Measurements from ENCODE around the gene LRRC8B. TPM values are rescaled to one million over a fixed set of nuclear protein-coding genes. Genes with fewer than 3 reads are reported as not detected.
"Not testable (repeated sequence)": the region's sequence is repeated elsewhere in the genome, so short reads cannot be mapped to it uniquely, and the experiment has no call there.

LRRC8B gene
- total RNA-seq, 1 experiment from 2014 or later = 5.7 TPM

DNA sequence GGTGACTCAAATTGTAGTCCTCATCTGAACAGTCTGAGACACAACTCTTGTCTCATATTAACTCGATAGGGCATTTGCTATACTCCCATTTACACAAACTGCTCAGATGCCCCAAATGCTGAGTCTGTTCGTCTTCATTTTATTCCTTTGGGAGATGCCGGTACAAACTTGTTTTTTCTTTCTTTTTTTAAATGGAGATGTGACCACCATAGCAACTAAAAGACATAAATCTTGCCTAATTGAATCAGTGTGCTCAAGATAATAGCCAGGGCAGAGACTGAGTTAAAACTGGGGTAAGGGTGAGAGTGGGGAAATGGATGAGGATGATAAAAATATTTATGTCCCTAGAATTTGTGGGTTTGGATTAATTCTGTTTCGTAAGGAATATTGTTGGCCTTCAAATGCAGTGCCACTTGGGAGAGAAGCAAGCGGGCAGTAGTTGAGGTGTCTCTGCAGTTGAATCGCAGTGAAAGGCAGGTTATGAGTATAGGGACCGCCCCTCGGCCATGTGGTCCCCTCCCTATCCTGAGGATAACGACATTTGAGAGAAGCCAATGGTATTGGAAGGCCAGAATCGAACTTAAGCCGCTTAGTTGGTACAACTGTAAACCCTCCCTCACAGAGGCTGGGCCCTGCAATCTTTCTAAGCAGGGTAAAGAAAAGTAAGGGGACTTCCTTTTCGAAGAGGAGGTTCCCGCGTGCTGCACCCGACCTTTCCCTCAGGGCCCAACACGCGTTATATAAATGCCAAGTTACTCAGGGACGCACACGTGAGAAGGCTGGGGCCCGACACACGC lies 859 bp upstream of the LRRC8B start:
- no peak for DNase-seq (ENCODE audit: low read depth)

DNA sequence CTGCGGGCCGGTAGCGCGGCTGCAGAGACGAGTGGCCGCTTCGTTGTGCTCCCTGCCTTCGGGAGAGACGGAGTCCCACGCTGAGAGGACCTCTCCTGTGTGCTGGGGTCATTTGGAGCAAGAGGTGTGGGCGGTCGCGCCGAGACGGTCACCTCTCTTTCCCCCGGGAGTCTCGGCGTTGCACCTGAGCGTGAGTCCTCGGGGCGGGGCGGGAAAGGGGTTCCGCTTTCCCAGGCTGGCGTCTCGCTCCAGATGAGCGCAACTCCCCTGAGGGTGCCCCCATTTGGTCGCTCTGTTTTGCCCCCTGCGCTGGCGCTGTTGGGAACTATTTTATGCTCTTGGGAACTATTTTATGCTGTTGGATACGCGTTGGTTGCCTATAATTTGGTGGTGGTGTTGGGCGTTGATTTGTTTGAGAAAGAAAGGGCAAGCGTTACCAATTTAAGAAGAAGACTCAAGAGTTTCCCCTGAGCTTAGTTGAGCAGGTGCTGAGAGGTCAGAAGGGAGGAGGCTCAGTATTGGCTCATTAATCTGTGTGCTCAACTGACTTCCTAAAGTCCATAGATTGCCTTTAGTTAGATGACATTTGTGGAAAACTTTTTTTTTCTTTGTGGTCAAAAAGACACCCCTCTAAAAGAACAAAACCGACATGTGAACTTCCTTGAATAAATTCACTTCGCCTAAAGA lies 683 bp downstream of the LRRC8B start:
- no peak for DNase-seq (ENCODE audit: low read depth)

DNA sequence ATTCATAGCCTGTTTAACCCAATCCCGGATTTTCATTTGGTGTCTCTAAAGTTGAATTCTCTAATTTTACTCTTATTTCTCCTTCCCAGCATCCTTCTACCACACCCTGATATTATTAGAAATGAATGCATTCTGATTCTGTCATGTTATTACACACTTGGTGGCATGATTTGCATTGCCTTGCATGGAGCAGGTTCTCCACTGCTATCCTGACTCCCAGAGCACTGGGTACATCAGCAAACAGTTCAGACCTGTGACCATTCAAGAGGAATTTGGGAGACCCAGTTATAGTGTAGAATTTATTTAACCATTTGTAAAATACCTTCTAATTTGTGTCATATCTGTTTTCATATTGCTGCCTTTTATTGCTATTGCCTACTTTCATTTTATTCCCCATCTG lies 2.6 kb downstream of the LRRC8B start:
- DNase-seq (ENCODE audit: low read depth) = no peak

DNA sequence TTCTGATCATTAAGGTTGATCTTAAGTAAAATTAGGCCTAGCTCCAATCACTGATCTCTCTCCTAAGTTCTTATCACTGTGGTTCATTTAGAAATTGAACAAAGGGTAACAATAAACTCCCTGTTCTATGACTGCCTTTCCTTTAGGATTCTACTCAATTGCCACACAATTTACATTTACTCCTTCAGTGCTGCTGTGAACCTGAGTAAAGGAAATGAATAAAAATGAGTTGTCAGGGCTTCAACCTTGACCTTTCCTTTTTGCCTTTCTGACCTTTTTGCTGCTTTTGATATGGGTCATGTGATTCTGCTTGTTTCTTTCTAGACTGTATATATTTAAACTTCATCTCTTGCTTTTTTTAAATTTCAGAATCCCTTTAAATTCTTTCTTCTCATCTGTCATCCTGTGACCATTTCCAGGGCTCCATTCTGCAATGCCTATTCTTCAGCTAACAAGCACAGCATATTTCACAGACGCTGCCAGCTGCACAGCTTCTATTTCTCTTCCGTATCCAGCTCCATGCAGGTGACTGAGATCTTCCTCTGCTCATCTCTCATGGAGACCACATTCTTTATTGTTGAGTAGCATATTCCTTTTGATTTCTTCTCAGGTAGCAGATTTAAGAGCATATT lies 3.2 kb downstream of the LRRC8B start:
- DNase-seq (ENCODE audit: low read depth) = no peak

DNA sequence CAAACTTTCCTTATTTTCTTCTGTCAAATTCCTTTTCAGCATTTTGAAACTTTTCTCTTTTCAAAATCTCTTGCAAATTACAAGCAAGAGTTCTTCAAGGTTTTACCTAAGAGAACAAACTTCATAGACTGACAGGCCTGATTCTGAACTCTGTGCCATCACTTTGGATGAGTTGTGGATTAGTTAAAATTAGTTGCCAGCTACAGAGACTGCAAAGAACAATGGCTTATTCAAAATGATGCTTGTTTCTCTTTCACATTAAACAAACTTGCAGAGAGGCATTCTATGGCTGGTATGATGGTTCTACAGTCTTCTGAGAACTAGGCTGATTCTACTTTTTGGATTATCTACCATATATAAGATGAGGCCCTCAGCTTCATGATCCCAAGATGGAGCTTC lies 3.8 kb downstream of the LRRC8B start:
- no peak for DNase-seq (ENCODE audit: low read depth)

DNA sequence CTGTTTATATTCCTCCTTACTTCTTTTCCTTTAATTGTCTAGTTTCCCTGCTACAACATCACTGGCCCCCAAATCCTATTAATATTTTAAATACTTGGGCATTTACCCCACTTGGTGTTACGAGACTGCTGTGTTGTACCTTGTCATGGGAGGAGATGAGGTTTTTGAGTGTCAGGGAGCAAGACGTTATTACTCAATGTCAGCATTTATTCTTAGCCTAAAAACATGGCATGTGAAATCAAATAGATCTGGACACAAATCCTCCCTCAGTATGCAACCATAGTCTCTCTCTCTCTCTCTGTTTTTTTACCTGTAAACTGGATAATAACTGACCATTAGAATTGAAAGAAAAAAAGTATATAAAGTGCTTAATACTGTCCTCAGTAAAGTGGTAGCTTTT lies 4.6 kb downstream of the LRRC8B start:
- DNase-seq (ENCODE audit: low read depth) = no peak

DNA sequence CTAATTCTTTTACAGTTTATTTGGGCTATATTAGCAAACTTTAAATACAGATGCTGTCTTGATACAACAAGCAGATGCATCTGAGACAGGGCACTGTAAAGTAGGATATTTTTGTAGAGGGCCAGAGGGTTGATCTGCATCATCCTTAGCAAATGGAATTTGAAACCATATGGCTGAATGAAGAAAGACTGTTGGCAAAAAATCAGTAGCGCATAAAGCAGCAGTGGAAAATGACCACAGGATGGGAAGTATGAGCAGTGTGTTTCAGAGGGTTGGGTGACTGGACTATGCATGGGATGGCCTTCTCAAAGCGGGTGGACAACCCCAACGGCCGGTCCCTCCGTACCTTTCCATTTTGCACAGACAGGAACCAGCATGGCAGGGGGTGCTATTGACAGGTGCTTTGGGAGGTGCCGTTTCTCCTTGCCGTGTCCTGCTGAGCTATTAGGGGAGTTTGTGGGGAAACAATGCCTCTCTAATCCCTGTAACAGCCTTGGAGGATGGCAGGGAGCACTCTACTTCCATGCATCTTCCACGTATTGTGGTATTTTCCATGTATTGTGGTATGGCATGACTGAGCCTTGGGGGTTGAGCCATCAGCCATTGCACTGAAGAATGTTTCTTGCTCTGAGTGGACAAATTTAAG lies 5.9 kb downstream of the LRRC8B start:
- DNase-seq (ENCODE audit: low read depth) = no peak

DNA sequence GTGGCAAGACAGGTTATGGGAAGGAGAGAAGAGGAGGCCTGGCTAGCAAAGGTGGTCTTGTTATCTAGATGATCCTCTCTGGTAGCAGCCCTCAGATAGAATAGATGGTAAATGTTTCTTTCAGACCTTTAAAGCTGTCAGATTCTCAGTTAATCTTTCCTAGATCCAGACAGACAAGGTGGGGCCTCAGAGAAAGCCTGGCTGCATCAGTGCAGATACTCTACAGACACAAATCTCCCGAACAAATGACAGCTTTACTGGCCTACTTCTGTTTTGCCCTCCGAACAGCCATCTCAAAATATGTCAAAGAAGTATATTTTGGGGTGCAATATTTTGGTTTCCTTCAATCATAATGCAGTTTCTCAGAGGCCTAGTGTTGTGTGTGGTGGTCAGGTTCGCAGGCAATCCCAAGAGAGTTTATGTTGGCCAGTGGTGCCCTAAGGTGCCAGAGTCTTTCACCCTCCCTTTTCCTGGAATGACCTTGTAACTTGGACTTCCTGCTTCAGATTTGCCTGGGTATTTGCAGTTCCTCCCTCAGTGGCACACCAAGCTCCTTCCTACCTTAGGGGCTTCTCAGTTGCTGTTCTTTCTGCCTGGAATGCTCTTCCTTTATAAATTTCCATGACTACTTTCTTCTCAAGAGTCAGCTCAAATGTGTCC lies 7.0 kb downstream of the LRRC8B start:
- no peak for DNase-seq (ENCODE audit: low read depth)

DNA sequence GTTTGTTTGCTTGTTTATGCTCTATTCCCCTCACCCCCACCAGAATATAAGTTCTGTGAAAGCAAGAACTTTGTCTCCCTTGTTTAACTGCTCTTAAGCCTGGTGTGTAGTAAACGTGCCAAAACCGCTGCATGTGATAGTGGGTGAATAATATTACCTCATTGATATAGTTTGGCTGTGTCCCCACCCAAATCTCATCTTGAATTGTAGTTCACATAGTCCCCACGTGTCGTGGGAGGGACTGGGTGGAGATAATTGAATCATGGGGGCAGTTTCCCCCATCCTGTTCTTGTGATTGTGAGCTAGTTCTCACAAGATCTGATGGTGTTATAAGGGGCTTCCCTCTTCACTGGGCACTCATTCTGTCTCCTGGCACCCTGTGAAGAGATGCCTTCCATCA lies 7.6 kb downstream of the LRRC8B start:
- DNase-seq (ENCODE audit: low read depth) = no peak

DNA sequence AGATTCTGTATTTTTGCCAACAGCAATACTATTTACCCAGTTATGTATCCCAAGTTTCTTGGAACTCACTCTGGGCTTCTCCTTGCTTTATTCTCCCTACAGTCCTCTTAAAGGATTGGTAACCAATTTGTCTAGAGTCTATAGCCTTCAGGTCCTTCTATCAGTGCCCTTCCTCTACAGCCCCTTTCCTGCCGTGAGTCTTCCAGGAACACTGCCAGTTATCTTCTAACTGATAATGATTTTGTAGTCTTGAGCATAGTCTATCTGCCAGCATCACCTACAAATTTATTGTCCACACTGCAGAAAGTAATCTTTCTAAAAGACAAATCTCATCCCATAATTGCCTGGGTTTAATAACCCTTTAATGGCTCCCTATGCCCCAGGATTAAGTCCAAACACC lies 8.2 kb downstream of the LRRC8B start:
- no peak for DNase-seq (ENCODE audit: low read depth)

DNA sequence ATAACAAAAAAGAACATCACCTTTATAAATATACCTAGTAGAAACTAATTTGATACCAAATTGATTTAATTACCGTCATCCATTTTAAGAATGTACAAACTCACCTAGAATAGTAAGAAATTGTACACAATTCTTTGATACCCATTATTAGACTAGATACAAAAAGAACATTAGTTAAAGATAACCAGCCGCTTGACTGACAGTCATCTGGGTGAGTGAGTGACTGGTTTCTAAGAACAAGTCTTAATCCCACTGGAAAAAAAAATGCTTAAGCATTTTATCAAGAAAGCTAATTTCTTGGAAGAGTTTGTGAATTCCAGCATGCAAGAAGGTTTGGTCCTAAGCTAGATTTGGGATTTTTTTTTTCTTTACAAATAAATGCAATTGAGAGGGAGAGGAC lies 10.9 kb downstream of the LRRC8B start:
- no peak for DNase-seq (ENCODE audit: low read depth)

DNA sequence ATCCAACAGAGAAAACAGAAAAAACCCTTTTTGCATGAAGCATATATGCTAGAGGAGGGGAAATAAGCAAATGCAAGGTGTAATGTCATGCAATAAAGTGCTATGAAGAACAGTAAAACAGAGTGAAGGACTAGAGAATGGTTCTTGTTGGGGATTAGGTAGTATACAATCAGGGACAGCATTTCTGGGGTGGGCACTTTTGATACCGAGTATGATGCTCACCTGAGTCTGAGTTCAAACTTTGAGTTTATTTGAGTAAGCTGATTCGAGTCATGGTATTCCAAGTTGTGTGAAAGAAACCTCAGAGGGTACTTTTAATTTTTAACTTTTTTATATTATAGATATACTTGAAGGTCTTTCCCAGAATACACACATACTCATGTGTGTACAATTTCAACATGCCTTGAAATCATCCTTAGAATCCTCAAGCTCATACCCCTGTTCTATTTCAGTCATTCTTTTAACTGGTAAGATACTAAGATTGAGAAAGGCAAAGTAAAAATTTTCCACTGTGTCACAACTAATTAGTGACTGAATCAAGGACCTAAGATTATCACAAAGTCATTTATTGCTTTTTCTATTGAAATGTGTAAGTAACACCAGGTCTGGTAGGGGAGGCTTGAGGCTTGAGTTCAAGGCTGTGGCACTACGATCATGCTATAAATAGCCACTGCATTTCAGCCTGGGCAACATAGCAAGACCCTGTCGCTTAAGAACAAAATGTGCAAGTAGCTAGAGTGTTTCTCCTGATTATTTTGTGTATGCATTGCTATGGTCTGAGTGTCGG lies 12.1 kb downstream of the LRRC8B start:
- no peak for DNase-seq (ENCODE audit: low read depth)

DNA sequence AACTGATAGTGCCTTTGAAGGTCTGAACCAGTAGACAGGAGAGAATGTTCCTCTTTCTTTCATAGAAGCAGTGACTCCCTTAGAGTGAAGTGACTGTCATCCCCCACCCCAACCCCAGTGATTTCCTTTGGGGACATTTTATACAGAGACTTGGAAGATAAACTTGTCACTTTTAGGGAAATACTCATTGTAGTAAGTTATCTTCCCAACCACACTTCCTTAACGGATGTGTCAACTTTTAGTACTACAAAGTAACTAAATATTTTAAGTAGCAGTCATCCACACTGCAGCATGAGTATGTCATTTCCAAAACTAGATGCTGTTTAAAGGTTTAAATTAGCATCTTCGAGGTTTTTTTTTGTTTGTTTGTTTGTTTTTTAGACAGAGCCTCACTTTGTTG lies 13.7 kb downstream of the LRRC8B start:
- no peak for DNase-seq (ENCODE audit: low read depth)

DNA sequence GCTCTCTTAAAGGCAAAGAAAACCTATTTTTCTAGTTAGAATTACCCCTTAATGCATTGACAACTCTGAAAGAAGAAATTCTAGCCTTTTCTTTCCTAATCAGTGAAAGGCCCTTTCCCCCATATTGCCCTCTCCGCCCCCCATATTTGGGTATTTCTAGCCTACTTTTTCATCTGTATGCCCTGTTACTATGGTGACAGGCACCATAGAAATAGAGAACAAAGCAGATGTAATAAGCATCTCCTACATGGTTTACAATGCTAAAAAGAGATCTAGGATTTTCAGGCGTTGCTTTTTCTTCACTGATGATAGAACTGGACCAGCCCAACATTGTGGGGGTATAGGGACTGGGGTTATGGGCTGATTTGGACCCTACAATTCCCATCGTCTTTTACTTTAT lies 14.5 kb downstream of the LRRC8B start:
- no peak for DNase-seq (ENCODE audit: low read depth)

DNA sequence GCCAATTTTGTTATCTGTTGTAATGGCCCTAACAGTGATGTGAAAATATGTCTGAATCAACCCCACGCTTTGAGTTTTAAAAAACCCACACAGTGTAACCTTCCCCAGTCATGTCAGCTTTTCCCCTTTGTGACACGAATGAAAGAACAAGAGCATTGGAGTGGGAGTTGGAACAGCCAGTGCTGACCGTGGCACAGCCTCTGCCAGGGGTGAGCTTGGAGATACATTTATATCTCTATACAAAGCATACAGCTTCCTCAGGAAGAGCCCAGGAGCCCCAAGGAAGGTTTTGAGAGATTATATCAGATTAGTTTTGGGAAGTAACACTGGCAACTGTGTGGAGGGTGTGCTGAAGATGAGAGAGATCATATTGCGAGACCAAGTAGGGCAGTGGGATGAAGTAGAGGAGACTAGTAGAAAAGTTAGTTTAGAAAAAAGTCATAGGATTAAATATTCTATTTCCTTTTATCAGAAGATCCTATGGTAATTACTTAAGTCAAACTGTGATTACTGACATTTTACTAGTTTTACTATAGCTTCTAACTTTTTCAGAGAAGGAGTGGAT lies 15.9 kb downstream of the LRRC8B start:
- no peak for DNase-seq (ENCODE audit: low read depth)

DNA sequence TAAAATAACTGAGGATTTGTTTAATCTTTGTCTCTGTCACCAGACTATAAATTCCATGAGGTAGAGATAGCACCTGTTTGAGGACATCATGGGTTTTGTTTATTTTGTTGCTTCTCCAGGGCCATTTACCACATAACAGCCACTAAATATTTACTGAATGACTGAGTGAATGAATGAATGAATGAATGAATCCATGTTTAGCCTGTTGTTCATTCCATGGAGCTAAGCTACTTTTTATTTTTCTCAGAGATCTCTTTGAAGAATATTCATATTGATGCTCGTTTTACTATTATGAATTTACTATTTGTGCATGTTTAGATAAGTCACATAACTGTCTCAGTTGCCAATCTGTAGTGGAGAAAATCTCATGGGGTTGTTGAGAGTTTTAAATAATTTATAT lies 17.7 kb downstream of the LRRC8B start:
- DNase-seq (ENCODE audit: low read depth) = no peak

DNA sequence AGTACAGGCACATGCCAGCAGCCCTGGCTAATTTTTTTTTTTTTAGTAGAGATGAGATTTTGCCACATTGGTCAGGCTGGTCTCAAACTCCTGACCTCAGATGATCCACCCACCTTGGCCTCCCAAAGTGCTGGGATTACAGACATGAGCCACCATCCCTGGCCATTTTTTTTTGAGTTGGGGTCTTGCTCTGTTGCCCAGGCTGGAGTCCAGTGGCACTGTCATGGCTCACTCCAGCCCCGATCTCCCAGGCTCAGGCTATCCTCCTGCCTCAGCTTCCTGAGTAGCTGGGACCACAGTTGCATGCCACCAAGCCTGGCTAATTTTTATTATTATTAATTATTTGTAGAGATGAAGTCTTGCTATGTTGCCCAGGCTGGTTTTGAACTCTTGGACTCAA lies 19.0 kb downstream of the LRRC8B start:
- DNase-seq (ENCODE audit: low read depth) = not testable (repeated sequence)

DNA sequence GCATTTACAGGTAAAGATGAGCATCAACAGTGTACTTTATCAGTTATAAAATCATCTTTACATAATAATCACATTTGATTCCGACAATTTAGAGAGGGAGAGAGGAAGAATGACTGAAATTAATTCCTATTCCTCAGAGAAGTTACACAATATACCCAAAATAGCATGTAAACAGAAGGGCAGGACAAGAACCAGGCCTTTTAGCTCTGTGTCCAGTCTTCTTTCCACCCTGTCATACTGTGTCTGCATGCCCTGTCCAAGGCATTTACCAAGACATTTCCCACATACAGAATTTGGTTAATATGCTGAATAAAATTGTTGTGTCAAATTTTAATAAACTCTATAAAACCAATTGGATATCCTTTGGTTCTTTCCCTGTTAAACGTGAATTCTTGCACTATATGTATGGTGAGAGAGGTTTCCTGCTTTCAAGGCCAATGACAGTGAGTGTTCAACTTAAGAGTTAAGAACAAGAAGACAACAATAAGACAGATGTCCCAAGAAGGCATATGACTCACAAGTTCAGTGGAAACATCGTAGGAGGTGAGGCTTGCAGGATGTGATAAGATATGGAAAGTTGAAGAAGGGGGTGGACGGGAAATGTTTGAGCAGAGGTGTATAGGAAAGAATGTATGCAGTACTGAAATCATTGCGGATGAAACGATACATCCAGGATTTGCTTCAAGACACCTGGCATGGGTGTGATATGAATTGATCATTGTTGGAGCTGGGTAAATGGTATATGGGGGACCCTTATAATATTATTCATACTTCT lies 20.8 kb downstream of the LRRC8B start:
- peak; percentile 63 for DNase-seq (ENCODE audit: low read depth)

DNA sequence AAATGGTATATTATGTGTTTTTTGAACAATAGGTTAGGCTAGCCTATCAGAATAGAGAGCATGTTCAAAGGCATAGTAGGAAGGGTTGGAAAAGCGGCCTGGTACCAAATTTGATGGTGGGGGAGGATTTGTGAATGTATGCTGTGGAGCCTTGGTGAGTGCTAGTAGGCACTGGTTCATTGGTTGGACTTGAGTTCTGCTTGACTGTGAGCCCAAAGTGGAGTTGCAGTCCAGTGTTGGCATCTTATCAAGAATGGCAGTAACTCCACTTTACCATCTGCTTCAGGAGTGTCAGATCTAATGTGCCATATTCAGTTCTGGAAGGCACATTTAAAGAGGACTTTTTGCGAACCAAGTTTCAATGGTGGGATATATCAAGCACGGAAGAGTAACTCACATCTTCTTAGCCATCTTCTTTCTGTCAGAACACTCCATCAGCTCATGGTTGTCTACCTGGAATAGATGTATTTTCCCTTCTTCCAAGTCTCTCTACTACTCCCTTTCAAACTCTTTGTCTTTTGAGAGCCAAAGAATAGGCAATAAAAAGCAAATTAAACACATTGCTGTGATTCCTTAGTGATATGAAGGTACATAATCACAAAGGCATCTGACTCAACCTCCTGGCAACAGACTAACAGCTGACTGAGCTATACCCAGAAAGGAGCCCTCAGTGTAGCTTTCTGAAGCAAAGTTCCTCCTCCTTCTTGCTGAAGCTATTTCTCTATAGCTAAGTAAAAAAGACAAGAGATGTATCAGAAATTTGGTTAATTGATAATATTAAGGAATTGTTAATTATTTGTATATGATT lies 21.7 kb downstream of the LRRC8B start:
- peak; percentile 80 for DNase-seq (ENCODE audit: low read depth)
